Liver (tissue), 3 donors: ENCODE data around the gene MFSD11.

Experiments used
- ATF3 ChIP-seq: IDR thresholded peaks from 2 replicates; pipeline ENCODE4 v1.6.1; 2016; ENCODE audit warnings: antibody characterized with exemption
- CTCF ChIP-seq: fragments of 150-350 bp; IDR thresholded peaks from 2 replicates; pipeline ENCODE4 v1.5.1; 2017; ENCODE audit warnings: improper control_type of control experiment, low read depth, low read length; ENCODE audit not compliant: missing input control
- FOXA1 ChIP-seq: IDR thresholded peaks from 2 replicates; pipeline ENCODE4 v1.6.1; 2016; ENCODE audit warnings: antibody characterized with exemption
- GABPA ChIP-seq, 2 donors: IDR thresholded peaks in 1 of 2; conservative IDR thresholded peaks in 1 of 2; 2 replicates each; pipeline ENCODE4 v1.6.1; 2016; ENCODE audit warnings: antibody characterized with exemption in 2 of 2, mild to moderate bottlenecking in 1 of 2, moderate library complexity in 1 of 2
- JUND ChIP-seq, 2 donors: IDR thresholded peaks; 2 replicates each; pipeline ENCODE4 v1.6.1; 2016; ENCODE audit warnings: antibody characterized with exemption in 2 of 2
- MAX ChIP-seq: IDR thresholded peaks from 2 replicates; pipeline ENCODE4 v1.6.1; 2016; ENCODE audit warnings: antibody characterized with exemption
- RAD21 ChIP-seq, 2 donors: IDR thresholded peaks; 2 replicates each; pipeline ENCODE4 v1.6.1; 2016; ENCODE audit warnings: antibody characterized with exemption in 2 of 2, mild to moderate bottlenecking in 2 of 2
- REST ChIP-seq: IDR thresholded peaks from 2 replicates; pipeline ENCODE4 v1.6.1; 2016; ENCODE audit warnings: antibody characterized with exemption, mild to moderate bottlenecking
- YY1 ChIP-seq: IDR thresholded peaks from 2 replicates; pipeline ENCODE4 v1.6.1; 2016; ENCODE audit warnings: antibody characterized with exemption, mild to moderate bottlenecking
- ZBTB33 ChIP-seq: IDR thresholded peaks from 2 replicates; pipeline ENCODE4 v1.6.1; 2016; ENCODE audit warnings: antibody characterized with exemption
- donor health status: healthy.
- donor health status: healthy.

- TF ChIP-seq CTCF (no peak), YY1 (no peak), FOXA1 (no peak), REST (no peak), MAX (no peak), ZBTB33 (peak; percentile 90), JUND (IDR thresholded peaks at IDR 0.05) (no peak), ATF3 (no peak), GABPA (IDR thresholded peaks at IDR 0.05 in 1 of 2, conservative IDR thresholded peaks at IDR 0.05 in 1 of 2) (no peak), RAD21 (IDR thresholded peaks at IDR 0.05) (no peak)
Measured at GRCh38 chr17:76709077-76709950, 28.6 kb upstream of the MFSD11 start.
